ENCODE measurements around the gene CAPN2. TPM values are rescaled to one million over a fixed set of nuclear protein-coding genes. Genes with fewer than 3 reads are reported as not detected.

CAPN2 gene
- polyA plus RNA-seq, 6 donors from 2014 or later, result 21.2 to 35.1 (median 26.2) TPM

- Mint-ChIP-seq H3K9me3 (no peaks in the 10 kb centered on the region), H3K27ac (no peak overlapping the region), H3K27me3 (no peaks in the 10 kb centered on the region), H3K36me3 (peaks cover 7 to 9% of the 10 kb centered on the region in 2 donors), H3K4me1 (no peaks in the 10 kb centered on the region), H3K4me3 (no peak overlapping the region)
- DNase-seq (no peak), ATAC-seq (ENCODE audit: low read depth in 2 of 2) (no peak)
Observed at GRCh38 chr1:223756806-223757700, 44.7 kb downstream of the CAPN2 start.

GRCh38 chr1:223758734-223759133 lies 46.4 kb downstream of the CAPN2 start:
- peak overlapping the region in 2 of 6 donors; percentile 63 to 88 for H3K27ac Mint-ChIP-seq

GRCh38 chr1:223759273-223759672 lies 46.9 kb downstream of the CAPN2 start:
- peaks cover 6% of the 10 kb centered on the region in 2 donors for H3K36me3 Mint-ChIP-seq
- no peaks in the 10 kb centered on the region for H3K27me3 Mint-ChIP-seq
- peak overlapping the region in 1 of 6 donors; percentile 63 for H3K27ac Mint-ChIP-seq
- H3K4me3 Mint-ChIP-seq, result no peak overlapping the region
- DNase-seq, result no peak
- no peaks in the 10 kb centered on the region for H3K9me3 Mint-ChIP-seq
- no peak for ATAC-seq (ENCODE audit: low read depth in 2 of 2)
- H3K4me1 Mint-ChIP-seq, result no peaks in the 10 kb centered on the region

More at GRCh38 chr1:223758734-223759133, 46.4 kb downstream of the CAPN2 start:
- Mint-ChIP-seq H3K4me3 (peak overlapping the region in 1 of 8 donors; percentile 44), H3K9me3 (no peaks in the 10 kb centered on the region), H3K27me3 (no peaks in the 10 kb centered on the region), H3K4me1 (no peaks in the 10 kb centered on the region), H3K36me3 (peaks cover 6% of the 10 kb centered on the region in 2 donors)
- DNase-seq (no peak), ATAC-seq (ENCODE audit: low read depth in 2 of 2) (no peak)

GRCh38 chr1:223760833-223761232 lies 48.5 kb downstream of the CAPN2 start:
- no peak for ATAC-seq (ENCODE audit: low read depth in 2 of 2)
- no peak for DNase-seq
- no peaks in the 10 kb centered on the region for H3K4me1 Mint-ChIP-seq

GRCh38 chr1:223761411-223761810 lies 49.1 kb downstream of the CAPN2 start:
- Mint-ChIP-seq H3K36me3 (peaks cover 6 to 11% of the 10 kb centered on the region in 2 donors), H3K27ac (peak overlapping the region in 1 of 6 donors; percentile 49), H3K9me3 (no peaks in the 10 kb centered on the region), H3K27me3 (no peaks in the 10 kb centered on the region), H3K4me1 (no peaks in the 10 kb centered on the region), H3K4me3 (no peak overlapping the region)
- ATAC-seq (ENCODE audit: low read depth in 2 of 2), result no peak
- DNase-seq, result no peak

More at GRCh38 chr1:223760833-223761232, 48.5 kb downstream of the CAPN2 start:
- Mint-ChIP-seq H3K4me3 (no peak overlapping the region), H3K9me3 (no peaks in the 10 kb centered on the region), H3K27me3 (no peaks in the 10 kb centered on the region), H3K36me3 (peaks cover 6% of the 10 kb centered on the region in 2 donors), H3K27ac (no peak overlapping the region)

- DNase-seq (no peak), ATAC-seq (ENCODE audit: low read depth in 2 of 2) (no peak)
- H3K36me3 Mint-ChIP-seq, result peaks cover 6 to 11% of the 10 kb centered on the region in 2 donors
- H3K27ac Mint-ChIP-seq, result peak overlapping the region in 4 of 6 donors; percentile 24 to 62 (median 42)
- H3K9me3 Mint-ChIP-seq, result no peaks in the 10 kb centered on the region
- no peaks in the 10 kb centered on the region for H3K4me1 Mint-ChIP-seq
- no peaks in the 10 kb centered on the region for H3K27me3 Mint-ChIP-seq
- peak overlapping the region in 1 of 8 donors; percentile 48 for H3K4me3 Mint-ChIP-seq
Observed at GRCh38 chr1:223763251-223763650, 50.9 kb downstream of the CAPN2 start.

- H3K27ac Mint-ChIP-seq, result no peak overlapping the region
- ATAC-seq (ENCODE audit: low read depth in 2 of 2), result no peak
- H3K4me1 Mint-ChIP-seq, result no peaks in the 10 kb centered on the region
- no peaks in the 10 kb centered on the region for H3K27me3 Mint-ChIP-seq
- peaks cover 6 to 11% of the 10 kb centered on the region in 2 donors for H3K36me3 Mint-ChIP-seq
- no peak overlapping the region for H3K4me3 Mint-ChIP-seq
- DNase-seq, result no peak
- H3K9me3 Mint-ChIP-seq, result no peaks in the 10 kb centered on the region
Observed at GRCh38 chr1:223763881-223764280, 51.5 kb downstream of the CAPN2 start.

- no peak for DNase-seq
- no peak for ATAC-seq (ENCODE audit: low read depth in 2 of 2)
- H3K4me3 Mint-ChIP-seq, result no peak overlapping the region
- no peaks in the 10 kb centered on the region for H3K4me1 Mint-ChIP-seq
- H3K36me3 Mint-ChIP-seq, result peaks cover 17 to 19% of the 10 kb centered on the region in 2 donors
- H3K27ac Mint-ChIP-seq, result no peak overlapping the region
- H3K27me3 Mint-ChIP-seq, result no peaks in the 10 kb centered on the region
- H3K9me3 Mint-ChIP-seq, result no peaks in the 10 kb centered on the region
Observed at GRCh38 chr1:223765036-223765718, 52.8 kb downstream of the CAPN2 start.

- no peaks in the 10 kb centered on the region for H3K27me3 Mint-ChIP-seq
- H3K9me3 Mint-ChIP-seq, result no peaks in the 10 kb centered on the region
- H3K27ac Mint-ChIP-seq, result peak overlapping the region in 1 of 6 donors; percentile 22
- peaks cover 19% of the 10 kb centered on the region in 2 donors for H3K36me3 Mint-ChIP-seq
- DNase-seq (no peak), ATAC-seq (ENCODE audit: low read depth in 2 of 2) (no peak)
- no peak overlapping the region for H3K4me3 Mint-ChIP-seq
- no peaks in the 10 kb centered on the region for H3K4me1 Mint-ChIP-seq
Observed at GRCh38 chr1:223765719-223766340, 53.5 kb downstream of the CAPN2 start.

GRCh38 chr1:223770621-223771315 lies 58.4 kb downstream of the CAPN2 start:
- Mint-ChIP-seq H3K4me1 (peaks cover 0 to 6% (median 0%) of the 10 kb centered on the region in 3 donors), H3K36me3 (peaks cover 23 to 26% of the 10 kb centered on the region in 2 donors), H3K9me3 (no peaks in the 10 kb centered on the region), H3K4me3 (no peak overlapping the region), H3K27me3 (no peaks in the 10 kb centered on the region), H3K27ac (peak overlapping the region in 3 of 6 donors; percentile 29 to 80 (median 39))
- DNase-seq, result no peak
- no peak for ATAC-seq (ENCODE audit: low read depth in 2 of 2)

- H3K27ac Mint-ChIP-seq, result peak overlapping the region in 1 of 6 donors; percentile 63
- H3K4me1 Mint-ChIP-seq, result peaks cover 0 to 11% (median 4%) of the 10 kb centered on the region in 3 donors
- peaks cover 22 to 32% of the 10 kb centered on the region in 2 donors for H3K36me3 Mint-ChIP-seq
- H3K9me3 Mint-ChIP-seq, result no peaks in the 10 kb centered on the region
- ATAC-seq (ENCODE audit: low read depth in 2 of 2) (no peak), DNase-seq (no peak)
- no peaks in the 10 kb centered on the region for H3K27me3 Mint-ChIP-seq
- no peak overlapping the region for H3K4me3 Mint-ChIP-seq
Observed at GRCh38 chr1:223771469-223771813, 59.1 kb downstream of the CAPN2 start.

- Mint-ChIP-seq H3K36me3 (peaks cover 22 to 38% of the 10 kb centered on the region in 2 donors), H3K4me3 (no peak overlapping the region), H3K27me3 (no peaks in the 10 kb centered on the region), H3K9me3 (no peaks in the 10 kb centered on the region), H3K4me1 (peaks cover 0 to 12% (median 4%) of the 10 kb centered on the region in 3 donors), H3K27ac (peak overlapping the region in 3 of 6 donors; percentile 47 to 87 (median 63))
- DNase-seq, result no peak
- ATAC-seq (ENCODE audit: low read depth in 2 of 2), result no peak
Observed at GRCh38 chr1:223771814-223772770, 59.8 kb downstream of the CAPN2 start.
